K562 (cell line): ENCODE measurements around the gene ADPRH.

ENCODE experiments used
- CTCF ChIP-seq, 3 experiments: IDR thresholded peaks in 2 of 3; conservative IDR thresholded peaks in 1 of 3; 2 replicates each; pipeline ENCODE4 v1.5.1; 2011 to 2012; ENCODE audit warnings: low read length in 3 of 3, mild to moderate bottlenecking in 3 of 3, control low read depth in 2 of 3, improper control_type of control experiment in 1 of 3, inconsistent platforms in 1 of 3, low read depth in 1 of 3, mixed read lengths in 1 of 3, moderate library complexity in 1 of 3; ENCODE audit not compliant: insufficient read depth in 2 of 3
- HDAC6 ChIP-seq: IDR thresholded peaks from 2 replicates; pipeline ENCODE4 v1.6.1; 2012; ENCODE audit warnings: low read depth, mild to moderate bottlenecking, control low read depth, inconsistent platforms, low read length, moderate library complexity
- TARDBP ChIP-seq: fragments of 450-650 bp; IDR thresholded peaks from 2 replicates; pipeline ENCODE4 v1.6.1; 2016
- TF ChIP-seq, protein P1 (sequence below): fragments of 450-650 bp; formaldehyde crosslinking; IDR thresholded peaks from 2 replicates; pipeline ENCODE4 v1.4.0; 2020; ENCODE audit warnings: mild to moderate bottlenecking, mixed read lengths
- TF ChIP-seq, protein P2 (sequence below): sonication (generic); formaldehyde crosslinking; IDR thresholded peaks from 2 replicates; pipeline ENCODE4 v1.8.0; 2022; ENCODE audit warnings: mild to moderate bottlenecking, missing genetic modification reagents
- TF ChIP-seq, protein P3 (sequence below): sonication (generic); formaldehyde crosslinking; IDR thresholded peaks from 2 replicates; pipeline ENCODE4 v1.8.1; 2023; ENCODE audit warnings: mild to moderate bottlenecking, missing genetic modification reagents
- TF ChIP-seq, protein P4 (sequence below): fragments of 450-650 bp; formaldehyde crosslinking; IDR thresholded peaks from 2 replicates; pipeline ENCODE4 v1.4.0; 2020; ENCODE audit warnings: mild to moderate bottlenecking, moderate library complexity

DNA sequence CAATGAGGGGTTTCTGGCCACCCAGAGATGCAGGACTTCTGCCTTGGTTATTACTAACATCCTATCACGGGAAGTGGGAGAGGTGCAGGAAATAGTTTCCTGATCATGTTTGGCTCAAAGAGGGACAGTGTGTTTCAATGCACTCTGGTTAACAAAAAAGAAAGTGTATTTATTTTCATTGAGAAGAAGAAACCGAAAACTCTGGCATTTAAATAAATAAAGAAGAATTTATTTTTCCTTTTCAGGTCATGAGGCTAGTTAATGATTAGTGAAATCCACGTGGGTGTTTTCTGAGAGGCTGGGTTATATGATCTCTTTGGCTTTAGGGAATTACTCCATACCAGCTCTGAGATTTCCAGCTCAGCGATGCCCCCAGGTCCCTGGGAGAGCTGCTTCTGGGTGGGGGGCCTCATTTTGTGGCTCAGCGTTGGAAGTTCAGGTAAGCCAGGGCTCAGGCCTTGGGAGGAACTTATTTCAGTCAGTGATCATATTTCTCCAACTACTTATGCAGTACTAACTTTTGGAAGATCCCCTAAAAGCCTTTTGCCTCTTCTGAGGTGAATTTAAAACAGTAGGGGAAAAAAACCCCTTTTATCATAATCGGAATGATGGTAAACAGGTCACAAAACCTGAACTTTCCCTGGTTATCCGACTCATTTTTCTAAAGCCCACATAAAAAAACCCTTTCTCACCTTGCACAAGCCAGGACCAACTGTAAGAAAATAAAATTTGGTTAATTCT is 18.4 kb downstream of the ADPRH start, which contains the start of gene PLA1A:
- TF ChIP-seq, protein P1, sequence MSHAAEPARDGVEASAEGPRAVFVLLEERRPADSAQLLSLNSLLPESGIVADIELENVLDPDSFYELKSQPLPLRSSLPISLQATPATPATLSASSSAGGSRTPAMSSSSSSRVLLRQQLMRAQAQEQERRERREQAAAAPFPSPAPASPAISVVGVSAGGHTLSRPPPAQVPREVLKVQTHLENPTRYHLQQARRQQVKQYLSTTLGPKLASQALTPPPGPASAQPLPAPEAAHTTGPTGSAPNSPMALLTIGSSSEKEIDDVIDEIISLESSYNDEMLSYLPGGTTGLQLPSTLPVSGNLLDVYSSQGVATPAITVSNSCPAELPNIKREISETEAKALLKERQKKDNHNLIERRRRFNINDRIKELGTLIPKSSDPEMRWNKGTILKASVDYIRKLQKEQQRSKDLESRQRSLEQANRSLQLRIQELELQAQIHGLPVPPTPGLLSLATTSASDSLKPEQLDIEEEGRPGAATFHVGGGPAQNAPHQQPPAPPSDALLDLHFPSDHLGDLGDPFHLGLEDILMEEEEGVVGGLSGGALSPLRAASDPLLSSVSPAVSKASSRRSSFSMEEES (CRISPR knock-in tag), result no peak
- no peak for TF ChIP-seq TARDBP
- TF ChIP-seq, protein P2, sequence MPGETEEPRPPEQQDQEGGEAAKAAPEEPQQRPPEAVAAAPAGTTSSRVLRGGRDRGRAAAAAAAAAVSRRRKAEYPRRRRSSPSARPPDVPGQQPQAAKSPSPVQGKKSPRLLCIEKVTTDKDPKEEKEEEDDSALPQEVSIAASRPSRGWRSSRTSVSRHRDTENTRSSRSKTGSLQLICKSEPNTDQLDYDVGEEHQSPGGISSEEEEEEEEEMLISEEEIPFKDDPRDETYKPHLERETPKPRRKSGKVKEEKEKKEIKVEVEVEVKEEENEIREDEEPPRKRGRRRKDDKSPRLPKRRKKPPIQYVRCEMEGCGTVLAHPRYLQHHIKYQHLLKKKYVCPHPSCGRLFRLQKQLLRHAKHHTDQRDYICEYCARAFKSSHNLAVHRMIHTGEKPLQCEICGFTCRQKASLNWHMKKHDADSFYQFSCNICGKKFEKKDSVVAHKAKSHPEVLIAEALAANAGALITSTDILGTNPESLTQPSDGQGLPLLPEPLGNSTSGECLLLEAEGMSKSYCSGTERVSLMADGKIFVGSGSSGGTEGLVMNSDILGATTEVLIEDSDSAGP, result no peak
- TF ChIP-seq, protein P3, sequence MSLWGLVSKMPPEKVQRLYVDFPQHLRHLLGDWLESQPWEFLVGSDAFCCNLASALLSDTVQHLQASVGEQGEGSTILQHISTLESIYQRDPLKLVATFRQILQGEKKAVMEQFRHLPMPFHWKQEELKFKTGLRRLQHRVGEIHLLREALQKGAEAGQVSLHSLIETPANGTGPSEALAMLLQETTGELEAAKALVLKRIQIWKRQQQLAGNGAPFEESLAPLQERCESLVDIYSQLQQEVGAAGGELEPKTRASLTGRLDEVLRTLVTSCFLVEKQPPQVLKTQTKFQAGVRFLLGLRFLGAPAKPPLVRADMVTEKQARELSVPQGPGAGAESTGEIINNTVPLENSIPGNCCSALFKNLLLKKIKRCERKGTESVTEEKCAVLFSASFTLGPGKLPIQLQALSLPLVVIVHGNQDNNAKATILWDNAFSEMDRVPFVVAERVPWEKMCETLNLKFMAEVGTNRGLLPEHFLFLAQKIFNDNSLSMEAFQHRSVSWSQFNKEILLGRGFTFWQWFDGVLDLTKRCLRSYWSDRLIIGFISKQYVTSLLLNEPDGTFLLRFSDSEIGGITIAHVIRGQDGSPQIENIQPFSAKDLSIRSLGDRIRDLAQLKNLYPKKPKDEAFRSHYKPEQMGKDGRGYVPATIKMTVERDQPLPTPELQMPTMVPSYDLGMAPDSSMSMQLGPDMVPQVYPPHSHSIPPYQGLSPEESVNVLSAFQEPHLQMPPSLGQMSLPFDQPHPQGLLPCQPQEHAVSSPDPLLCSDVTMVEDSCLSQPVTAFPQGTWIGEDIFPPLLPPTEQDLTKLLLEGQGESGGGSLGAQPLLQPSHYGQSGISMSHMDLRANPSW (CRISPR knock-in tag), result no peak
- TF ChIP-seq HDAC6, result no peak
- no peak for TF ChIP-seq CTCF (IDR thresholded peaks at IDR 0.05 in 2 of 3, conservative IDR thresholded peaks at IDR 0.05 in 1 of 3; ENCODE audit: insufficient read depth in 2 of 3, low read depth in 1 of 3, low read length in 3 of 3)
- TF ChIP-seq, protein P4, sequence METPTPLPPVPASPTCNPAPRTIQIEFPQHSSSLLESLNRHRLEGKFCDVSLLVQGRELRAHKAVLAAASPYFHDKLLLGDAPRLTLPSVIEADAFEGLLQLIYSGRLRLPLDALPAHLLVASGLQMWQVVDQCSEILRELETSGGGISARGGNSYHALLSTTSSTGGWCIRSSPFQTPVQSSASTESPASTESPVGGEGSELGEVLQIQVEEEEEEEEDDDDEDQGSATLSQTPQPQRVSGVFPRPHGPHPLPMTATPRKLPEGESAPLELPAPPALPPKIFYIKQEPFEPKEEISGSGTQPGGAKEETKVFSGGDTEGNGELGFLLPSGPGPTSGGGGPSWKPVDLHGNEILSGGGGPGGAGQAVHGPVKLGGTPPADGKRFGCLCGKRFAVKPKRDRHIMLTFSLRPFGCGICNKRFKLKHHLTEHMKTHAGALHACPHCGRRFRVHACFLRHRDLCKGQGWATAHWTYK, result no peak
